ENCODE data around the gene ZNF710. TPM values are rescaled to one million over a fixed set of nuclear protein-coding genes. Genes with fewer than 3 reads are reported as not detected.

ZNF710 gene
- total RNA-seq, 1 donor from 2014 or later, result 26.9 TPM

- H3K4me1 Mint-ChIP-seq (ENCODE audit: low read depth, unreplicated experiment), result peaks cover 12% of the 10 kb centered on the region
- H3K27me3 Mint-ChIP-seq (ENCODE audit: low read depth, unreplicated experiment), result no peaks in the 10 kb centered on the region
- H3K36me3 Mint-ChIP-seq (ENCODE audit: low read depth, unreplicated experiment), result peaks cover 4% of the 10 kb centered on the region
- peaks cover 32% of the 10 kb centered on the region for H3K79me2 ChIP-seq (ENCODE audit: insufficient read depth, low read length)
- TF ChIP-seq EZH2 (IDR thresholded peaks at IDR 0.05; ENCODE audit: insufficient read depth, low read length), result no peak
- no peak for TF ChIP-seq CTCF (IDR thresholded peaks at IDR 0.05; ENCODE audit: insufficient read depth, low read depth, low read length)
- H3K9ac ChIP-seq (ENCODE audit: low read length), result no peak overlapping the region
- H3K36me3 ChIP-seq (ENCODE audit: insufficient read depth, low read length), result no peaks in the 10 kb centered on the region
- H3K27ac ChIP-seq (ENCODE audit: low read depth, low read length), result no peak overlapping the region
- no peak overlapping the region for H3K4me3 ChIP-seq (ENCODE audit: insufficient read depth, low read depth, low read length)
- no peak for DNase-seq (ENCODE audit: low read depth)
- no peak overlapping the region for H3K27ac Mint-ChIP-seq (ENCODE audit: unreplicated experiment)
- no peaks in the 10 kb centered on the region for H3K9me3 ChIP-seq (ENCODE audit: insufficient read depth, low read depth, low read length)
- no peak overlapping the region for H2AFZ ChIP-seq (ENCODE audit: low read depth, low read length)
- H4K20me1 ChIP-seq (ENCODE audit: insufficient read depth, low read length), result peaks cover 56% of the 10 kb centered on the region
- H3K4me3 Mint-ChIP-seq (ENCODE audit: unreplicated experiment), result no peak overlapping the region
- no peaks in the 10 kb centered on the region for H3K27me3 ChIP-seq (ENCODE audit: insufficient read depth, low read length)
- no peaks in the 10 kb centered on the region for H3K4me1 ChIP-seq (ENCODE audit: insufficient read depth, low read length)
- peaks cover 1% of the 10 kb centered on the region for H3K9me3 Mint-ChIP-seq (ENCODE audit: unreplicated experiment)
- no peak for FAIRE-seq
- no peak overlapping the region for H3K4me2 ChIP-seq (ENCODE audit: low read length)
These were observed 43.8 kb downstream of the ZNF710 start for GRCh38 chr15:90044916-90045371.

- H4K20me1 ChIP-seq (ENCODE audit: insufficient read depth, low read length), result peaks cover 64% of the 10 kb centered on the region
These were observed 45.2 kb downstream of the ZNF710 start for GRCh38 chr15:90046289-90046688.

More at GRCh38 chr15:90046289-90046688, 45.2 kb downstream of the ZNF710 start:
- Histone ChIP-seq H3K4me1 (ENCODE audit: insufficient read depth, low read length) (no peaks in the 10 kb centered on the region), H3K9ac (ENCODE audit: low read length) (no peak overlapping the region), H3K27me3 (ENCODE audit: insufficient read depth, low read length) (no peaks in the 10 kb centered on the region), H3K79me2 (ENCODE audit: insufficient read depth, low read length) (peaks cover 30% of the 10 kb centered on the region), H3K36me3 (ENCODE audit: insufficient read depth, low read length) (no peaks in the 10 kb centered on the region), H3K9me3 (ENCODE audit: insufficient read depth, low read depth, low read length) (no peaks in the 10 kb centered on the region), H2AFZ (ENCODE audit: low read depth, low read length) (no peak overlapping the region), H3K4me2 (ENCODE audit: low read length) (no peak overlapping the region), H3K27ac (ENCODE audit: low read depth, low read length) (no peak overlapping the region), H3K4me3 (ENCODE audit: insufficient read depth, low read depth, low read length) (no peak overlapping the region)
- Mint-ChIP-seq H3K27me3 (ENCODE audit: low read depth, unreplicated experiment) (no peaks in the 10 kb centered on the region), H3K9me3 (ENCODE audit: unreplicated experiment) (peaks cover 1% of the 10 kb centered on the region), H3K36me3 (ENCODE audit: low read depth, unreplicated experiment) (peaks cover 4% of the 10 kb centered on the region), H3K4me3 (ENCODE audit: unreplicated experiment) (no peak overlapping the region), H3K4me1 (ENCODE audit: low read depth, unreplicated experiment) (peaks cover 8% of the 10 kb centered on the region), H3K27ac (ENCODE audit: unreplicated experiment) (no peak overlapping the region)
- no peak for TF ChIP-seq CTCF (IDR thresholded peaks at IDR 0.05; ENCODE audit: insufficient read depth, low read depth, low read length)
- TF ChIP-seq EZH2 (IDR thresholded peaks at IDR 0.05; ENCODE audit: insufficient read depth, low read length), result no peak
- FAIRE-seq (no peak), DNase-seq (ENCODE audit: low read depth) (no peak)
